K562 (cell line): ENCODE data around the gene LIPJ. TPM values are rescaled to one million over a fixed set of nuclear protein-coding genes. Genes with fewer than 3 reads are reported as not detected.

Experiments
- ATAC-seq: fragments of 200-7000 bp; cut with Tn5 transposase; 3 replicates; pipeline ENCODE4 v1.9.1; 2020; ENCODE audit warnings: moderate library complexity
- BruUV-seq: library from RNA; stranded (reverse); fragments of 400-500 nt; replicated peaks from 2 replicates; lab custom pipeline; 2021; lab: Mats Ljungman, UMichigan
- CTCF ChIA-PET: fragments of 300-600 bp; formaldehyde crosslinking; extraction: SDS; loops from one replicate; lab custom pipeline; 2021; ENCODE audit warnings: low intra/inter-chr PET ratio; lab: Yijun Ruan, JAX
- POLR2A ChIA-PET: fragments of 300-600, 350-650 bp; sonication (Branson Sonifier 250); formaldehyde crosslinking; extraction: SDS; loops from one replicate; lab custom pipeline; 2021; ENCODE audit warnings: antibody characterized with exemption, inconsistent platforms; lab: Yijun Ruan, JAX
- DNase-seq, 4 experiments: peaks; one replicate each; pipeline versions ENCODE4 v3.0.0 to v3.0.0-alpha.2; 2011 to 2018; ENCODE audit warnings: low spot score in 3 of 4, mixed read lengths in 3 of 4; ENCODE audit errors: extremely low read depth in 1 of 4
- FAIRE-seq: peaks from 2 replicates; lab custom pipeline; 2011; peaks lifted over from hg19 to GRCh38; lab: Jason Lieb, UNC
- H2AFZ ChIP-seq: 2 replicates; pipeline ENCODE4 v1.6.0; 2011; ENCODE audit warnings: low read depth, low read length, control low read depth, inconsistent platforms
- H3K27ac ChIP-seq: fragments of 200-600 bp; 3 replicates; pipeline ENCODE4 v1.8.0; 2011; ENCODE audit warnings: low read depth, mild to moderate bottlenecking, control low read depth, inconsistent platforms, low read length, moderate library complexity, mixed read lengths; ENCODE audit errors: extremely low read depth
- H3K27me3 ChIP-seq, 2 experiments: fragments of 300-600 bp in 1 of 2; 2 replicates in 1 of 2; 3 replicates in 1 of 2; pipeline versions ENCODE4 v1.6.0 to v1.8.0; 2011; ENCODE audit warnings: inconsistent platforms in 2 of 2, low read length in 2 of 2, mild to moderate bottlenecking in 1 of 2, mixed read lengths in 1 of 2, moderate library complexity in 1 of 2; ENCODE audit not compliant: control insufficient read depth in 2 of 2, insufficient read depth in 2 of 2
- H3K36me3 ChIP-seq: fragments of 300-600 bp; 3 replicates; pipeline ENCODE4 v1.8.0; 2011; ENCODE audit warnings: mild to moderate bottlenecking, low read length, inconsistent platforms; ENCODE audit not compliant: control insufficient read depth, insufficient read depth
- H3K4me1 ChIP-seq, 2 experiments: fragments of 200-600 bp in 1 of 2; replicated peaks in 1 of 2; 2 replicates in 1 of 2; 3 replicates in 1 of 2; pipeline versions ENCODE4 v1.5.1 to v1.8.0; 2011; ENCODE audit warnings: inconsistent platforms in 2 of 2, low read length in 2 of 2, mild to moderate bottlenecking in 1 of 2, mixed read lengths in 1 of 2, moderate library complexity in 1 of 2; ENCODE audit not compliant: control insufficient read depth in 2 of 2, insufficient read depth in 2 of 2
- H3K4me2 ChIP-seq: 2 replicates; pipeline ENCODE4 v1.6.1; 2011; ENCODE audit warnings: low read length, control low read depth, inconsistent platforms, mixed read lengths; ENCODE audit not compliant: insufficient read depth
- H3K4me3 ChIP-seq: fragments of 200-600 bp; sonication (generic), shearing (Covaris generic); 2 replicates; pipeline ENCODE4 v1.5.1; 2016; ENCODE audit warnings: control low read depth, inconsistent platforms
- H3K79me2 ChIP-seq: fragments of 200-600 bp; 3 replicates; pipeline ENCODE4 v1.8.0; 2011; ENCODE audit warnings: low read length, inconsistent platforms; ENCODE audit not compliant: control insufficient read depth, insufficient read depth
- H3K9ac ChIP-seq, 2 experiments: 2 replicates each; pipeline versions ENCODE4 v1.6.0 to v1.6.1; 2011; ENCODE audit warnings: low read depth in 2 of 2, low read length in 2 of 2, control low read depth in 1 of 2, inconsistent platforms in 1 of 2, mild to moderate bottlenecking in 1 of 2, mixed read lengths in 1 of 2; ENCODE audit not compliant: insufficient read depth in 1 of 2
- H3K9me1 ChIP-seq: one replicate; pipeline ENCODE4 v1.6.0; 2011; ENCODE audit warnings: inconsistent platforms, mild to moderate bottlenecking, low read length, moderate library complexity; ENCODE audit not compliant: control insufficient read depth, insufficient read depth
- H3K9me3 ChIP-seq: replicated peaks from 2 replicates; pipeline ENCODE4 v1.5.1; 2011; ENCODE audit warnings: low read depth, low read length, inconsistent platforms; ENCODE audit not compliant: control insufficient read depth, insufficient read depth
- H4K20me1 ChIP-seq: replicated peaks from 2 replicates; pipeline ENCODE4 v1.6.1; 2011; ENCODE audit warnings: low read length, inconsistent platforms, mixed read lengths; ENCODE audit not compliant: control insufficient read depth, insufficient read depth
- ATF7 ChIP-seq: fragments of 450-650 bp; IDR thresholded peaks from 2 replicates; pipeline ENCODE4 v1.7.1; 2014; ENCODE audit warnings: mild to moderate bottlenecking, moderate library complexity
- BRD9 ChIP-seq: fragments of 450-650 bp; IDR thresholded peaks from 2 replicates; pipeline ENCODE4 v1.6.1; 2018; ENCODE audit warnings: low read depth; ENCODE audit not compliant: partially characterized antibody
- FOSL1 ChIP-seq: fragments of 200-800 bp; sonication (Bioruptor generic); conservative IDR thresholded peaks from 2 replicates; pipeline ENCODE4 v1.6.1; 2016; ENCODE audit warnings: missing genetic modification characterization, missing compliant biosample characterization
- GABPB1 ChIP-seq: sonication (generic); formaldehyde crosslinking; IDR thresholded peaks from 2 replicates; pipeline ENCODE4 v1.8.0; 2022; ENCODE audit warnings: mild to moderate bottlenecking, missing genetic modification reagents
- NR1H2 ChIP-seq: sonication (generic); formaldehyde crosslinking; IDR thresholded peaks from 2 replicates; pipeline ENCODE4 v1.4.0; 2020; ENCODE audit warnings: mild to moderate bottlenecking, missing genetic modification reagents
- PHB2 ChIP-seq: fragments of 450-650 bp; IDR thresholded peaks from 2 replicates; pipeline ENCODE4 v1.6.1; 2017; ENCODE audit warnings: low read depth
- PHF8 ChIP-seq: fragments of 200-600 bp; sonication (generic); IDR thresholded peaks from 2 replicates; pipeline ENCODE4 v1.6.1; 2012; ENCODE audit warnings: mixed run types, mild to moderate bottlenecking, inconsistent platforms, low read length, moderate library complexity, borderline replicate concordance
- SRF ChIP-seq, 2 experiments: fragments of 250-450, 450-650 bp in 1 of 2; sonication (Bioruptor Pico) in 1 of 2; sonication (generic) in 1 of 2; formaldehyde crosslinking; IDR thresholded peaks; 2 replicates each; pipeline versions ENCODE4 v1.5.0 to v1.5.1; 2020 to 2022; ENCODE audit warnings: mild to moderate bottlenecking in 1 of 2, missing genetic modification reagents in 1 of 2
- TEAD2 ChIP-seq: fragments of 450-650 bp; IDR thresholded peaks from 2 replicates; pipeline ENCODE4 v1.6.1; 2016; ENCODE audit warnings: missing genetic modification characterization, control low read depth, missing compliant biosample characterization
- ZNF282 ChIP-seq: sonication (generic); formaldehyde crosslinking; IDR thresholded peaks from 2 replicates; pipeline ENCODE4 v1.8.1; 2023; ENCODE audit warnings: missing genetic modification reagents
- ZNF311 ChIP-seq: fragments of 250-450 bp; sonication (Bioruptor Pico); IDR thresholded peaks from 2 replicates; pipeline ENCODE4 v1.4.0; 2020; ENCODE audit warnings: mild to moderate bottlenecking, moderate library complexity
- ZNF324 ChIP-seq: fragments of 250-450 bp; sonication (Bioruptor Pico); IDR thresholded peaks from 2 replicates; pipeline ENCODE4 v1.4.0; 2020; ENCODE audit warnings: mild to moderate bottlenecking
- in situ Hi-C: fragments of 300-500 bp; cut with MboI; formaldehyde crosslinking; loops from 4 replicates; pipeline ENCODE4 v1.15.0; 2018; ENCODE audit warnings: inconsistent platforms, mixed read lengths
- intact Hi-C: fragments of 100-400 bp; cut with micrococcal nuclease; formaldehyde crosslinking; loops from 2 replicates; pipeline ENCODE4 v1.14.2; 2022
- polyA plus RNA-seq, 8 experiments: library from polyadenylated mRNA; depleted of rRNA in 4 of 8; stranded (reverse) in 5 of 8; unstranded in 3 of 8; fragments of >200 nt; fragmentation: Nextera tagmentation in 2 of 8; fragmentation: Illumina TruSeq in 1 of 8; extraction: Ambion mirVana in 2 of 8; extraction: Trizol in 1 of 8; gene quantifications; 2 replicates each; pipeline versions ENCODE4 v1.2.1 to v1.2.3, GENCODE V29; 2011 to 2014; ENCODE audit warnings: inconsistent platforms in 1 of 8, missing spikeins in 1 of 8
- total RNA-seq, 7 experiments: library from RNA; depleted of rRNA in 6 of 7; stranded (reverse); fragments of >200 nt in 6 of 7; fragmentation: Illumina TruSeq in 2 of 7; extraction: Trizol in 2 of 7; gene quantifications; 2 replicates each; pipeline versions ENCODE4 v1.2.1 to v1.2.3, GENCODE V29; 2011 to 2021; ENCODE audit warnings: low replicate concordance in 1 of 7
- TF ChIP-seq, protein P1 (sequence below): fragments of 450-650 bp; formaldehyde crosslinking; IDR thresholded peaks from 2 replicates; pipeline ENCODE4 v1.4.0; 2020; ENCODE audit warnings: mild to moderate bottlenecking
- TF ChIP-seq, protein P2 (sequence below): fragments of 250-450 bp; sonication (Bioruptor Pico); IDR thresholded peaks from 2 replicates; pipeline ENCODE4 v1.8.0; 2021; ENCODE audit warnings: moderate library complexity, mild to moderate bottlenecking, inconsistent platforms
- TF ChIP-seq, protein P3 (sequence below): fragments of 200-800 bp; sonication (Bioruptor generic); IDR thresholded peaks from 2 replicates; pipeline ENCODE4 v1.6.1; 2017; ENCODE audit warnings: missing genetic modification characterization, missing compliant biosample characterization
- TF ChIP-seq, protein P4 (sequence below): sonication (generic); formaldehyde crosslinking; IDR thresholded peaks from 2 replicates; pipeline ENCODE4 v1.8.0; 2022; ENCODE audit warnings: mild to moderate bottlenecking, missing genetic modification reagents, borderline replicate concordance

LIPJ gene
- total and polyA plus RNA-seq, 9 of the 15 experiments (the other 6 are each of a cell fraction or from before 2014, with no cell fraction given) = not detected

DNA sequence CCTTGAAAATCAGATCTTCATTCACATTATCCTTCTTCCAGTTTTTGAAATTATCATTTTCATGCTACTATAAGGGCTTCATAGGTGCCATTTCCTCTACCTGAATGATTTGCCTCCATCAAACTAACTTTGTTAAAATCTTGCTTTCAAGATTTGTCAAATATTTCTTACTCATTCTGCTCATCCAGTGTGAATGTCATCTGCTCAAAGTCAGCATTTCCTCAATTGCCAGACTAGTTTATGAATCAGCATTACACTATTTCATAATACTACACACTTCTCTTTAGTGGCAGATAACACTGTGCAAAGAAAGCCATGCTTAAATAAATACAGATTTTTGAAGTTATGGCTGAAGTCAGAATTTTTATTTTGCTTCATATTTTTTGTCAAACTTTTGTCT, 56.4 kb downstream of the LIPJ start:
- H3K79me2 ChIP-seq = no peaks in the 10 kb centered on the region
- intact Hi-C loops (no loop called here), in situ Hi-C loops (no loop called here)
- no peaks in the 10 kb centered on the region for H3K4me1 ChIP-seq
- H3K9ac ChIP-seq = no peak overlapping the region
- H3K4me2 ChIP-seq = no peak overlapping the region
- no peaks in the 10 kb centered on the region for H4K20me1 ChIP-seq
- H3K36me3 ChIP-seq = no peaks in the 10 kb centered on the region
- ATAC-seq = no peak
- H3K9me1 ChIP-seq = no peaks in the 10 kb centered on the region
- TF ChIP-seq FOSL1 = no peak
- no peak for TF ChIP-seq ZNF282
- no peak for TF ChIP-seq ZNF324 (CRISPR knock-in tag)
- no peak for TF ChIP-seq GABPB1 (CRISPR knock-in tag)
- TF ChIP-seq, protein P1, sequence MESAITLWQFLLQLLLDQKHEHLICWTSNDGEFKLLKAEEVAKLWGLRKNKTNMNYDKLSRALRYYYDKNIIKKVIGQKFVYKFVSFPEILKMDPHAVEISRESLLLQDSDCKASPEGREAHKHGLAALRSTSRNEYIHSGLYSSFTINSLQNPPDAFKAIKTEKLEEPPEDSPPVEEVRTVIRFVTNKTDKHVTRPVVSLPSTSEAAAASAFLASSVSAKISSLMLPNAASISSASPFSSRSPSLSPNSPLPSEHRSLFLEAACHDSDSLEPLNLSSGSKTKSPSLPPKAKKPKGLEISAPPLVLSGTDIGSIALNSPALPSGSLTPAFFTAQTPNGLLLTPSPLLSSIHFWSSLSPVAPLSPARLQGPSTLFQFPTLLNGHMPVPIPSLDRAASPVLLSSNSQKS (CRISPR knock-in tag) = no peak
- no peak for TF ChIP-seq SRF (CRISPR knock-in tag; IDR thresholded peaks at IDR 0.05)
- TF ChIP-seq NR1H2 (CRISPR knock-in tag) = no peak
- TF ChIP-seq, protein P2, sequence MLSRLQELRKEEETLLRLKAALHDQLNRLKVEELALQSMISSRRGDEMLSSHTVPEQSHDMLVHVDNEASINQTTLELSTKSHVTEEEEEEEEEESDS (CRISPR knock-in tag) = no peak
- TF ChIP-seq, protein P3, sequence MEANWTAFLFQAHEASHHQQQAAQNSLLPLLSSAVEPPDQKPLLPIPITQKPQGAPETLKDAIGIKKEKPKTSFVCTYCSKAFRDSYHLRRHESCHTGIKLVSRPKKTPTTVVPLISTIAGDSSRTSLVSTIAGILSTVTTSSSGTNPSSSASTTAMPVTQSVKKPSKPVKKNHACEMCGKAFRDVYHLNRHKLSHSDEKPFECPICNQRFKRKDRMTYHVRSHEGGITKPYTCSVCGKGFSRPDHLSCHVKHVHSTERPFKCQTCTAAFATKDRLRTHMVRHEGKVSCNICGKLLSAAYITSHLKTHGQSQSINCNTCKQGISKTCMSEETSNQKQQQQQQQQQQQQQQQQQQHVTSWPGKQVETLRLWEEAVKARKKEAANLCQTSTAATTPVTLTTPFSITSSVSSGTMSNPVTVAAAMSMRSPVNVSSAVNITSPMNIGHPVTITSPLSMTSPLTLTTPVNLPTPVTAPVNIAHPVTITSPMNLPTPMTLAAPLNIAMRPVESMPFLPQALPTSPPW (CRISPR knock-in tag) = no peak
- no peak for TF ChIP-seq PHF8
- no peak for TF ChIP-seq ATF7
- TF ChIP-seq TEAD2 (tag) = no peak
- TF ChIP-seq, protein P4, sequence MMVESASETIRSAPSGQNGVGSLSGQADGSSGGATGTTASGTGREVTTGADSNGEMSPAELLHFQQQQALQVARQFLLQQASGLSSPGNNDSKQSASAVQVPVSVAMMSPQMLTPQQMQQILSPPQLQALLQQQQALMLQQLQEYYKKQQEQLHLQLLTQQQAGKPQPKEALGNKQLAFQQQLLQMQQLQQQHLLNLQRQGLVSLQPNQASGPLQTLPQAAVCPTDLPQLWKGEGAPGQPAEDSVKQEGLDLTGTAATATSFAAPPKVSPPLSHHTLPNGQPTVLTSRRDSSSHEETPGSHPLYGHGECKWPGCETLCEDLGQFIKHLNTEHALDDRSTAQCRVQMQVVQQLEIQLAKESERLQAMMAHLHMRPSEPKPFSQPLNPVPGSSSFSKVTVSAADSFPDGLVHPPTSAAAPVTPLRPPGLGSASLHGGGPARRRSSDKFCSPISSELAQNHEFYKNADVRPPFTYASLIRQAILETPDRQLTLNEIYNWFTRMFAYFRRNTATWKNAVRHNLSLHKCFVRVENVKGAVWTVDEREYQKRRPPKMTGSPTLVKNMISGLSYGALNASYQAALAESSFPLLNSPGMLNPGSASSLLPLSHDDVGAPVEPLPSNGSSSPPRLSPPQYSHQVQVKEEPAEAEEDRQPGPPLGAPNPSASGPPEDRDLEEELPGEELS = no peak
- no peak for TF ChIP-seq BRD9
- no peak for TF ChIP-seq PHB2
- TF ChIP-seq ZNF311 (CRISPR knock-in tag) = no peak
- H3K27ac ChIP-seq = no peak overlapping the region
- H3K9me3 ChIP-seq = no peaks in the 10 kb centered on the region
- CTCF ChIA-PET = no interaction called here
- no TSS peak for BruUV-seq
- FAIRE-seq = no peak
- POLR2A ChIA-PET = no interaction called here
- H2AFZ ChIP-seq = no peak overlapping the region
- H3K4me3 ChIP-seq = no peak overlapping the region
- DNase-seq = no peak
- H3K27me3 ChIP-seq = no peaks in the 10 kb centered on the region
